KG1 (cell line): ENCODE results near the gene BLZF1.
A peak's percentile ranks its signal among the peaks of the same experiment; 100 is the strongest.
"Not testable (repeated sequence)": the region's sequence is repeated elsewhere in the genome, so short reads cannot be mapped to it uniquely, and the experiment has no call there.

Source experiments
- DNase-seq: peaks from one replicate; lab custom pipeline; 2025; lab: John Stamatoyannopoulos, UW

Gene BLZF1

GRCh38 chr1:169360415-169360814, 7.6 kb upstream of the BLZF1 start:
- no peak for DNase-seq

GRCh38 chr1:169361281-169361680, 6.7 kb upstream of the BLZF1 start:
- DNase-seq: no peak

GRCh38 chr1:169363046-169363730, 4.8 kb upstream of the BLZF1 start:
- no peak for DNase-seq

GRCh38 chr1:169364948-169365347, 3.0 kb upstream of the BLZF1 start:
- DNase-seq: no peak

- no peak for DNase-seq
These were observed 804 bp upstream of the BLZF1 start for GRCh38 chr1:169367096-169367685.

GRCh38 chr1:169368406-169368769, 393 bp downstream of the BLZF1 start:
- DNase-seq: no peak

GRCh38 chr1:169371404-169371803, 3.4 kb downstream of the BLZF1 start:
- peak; percentile 55 for DNase-seq

- DNase-seq: no peak
These were observed 13.2 kb downstream of the BLZF1 start for GRCh38 chr1:169381162-169381561.

GRCh38 chr1:169383449-169383848, 15.5 kb downstream of the BLZF1 start:
- no peak for DNase-seq

GRCh38 chr1:169387399-169387798, 19.4 kb downstream of the BLZF1 start:
- DNase-seq: no peak

GRCh38 chr1:169390303-169390702, 22.3 kb downstream of the BLZF1 start:
- DNase-seq: no peak

GRCh38 chr1:169392406-169392805, 24.4 kb downstream of the BLZF1 start:
- DNase-seq: no peak

GRCh38 chr1:169395955-169396354, 28.0 kb downstream of the BLZF1 start:
- no peak for DNase-seq

- DNase-seq: not testable (repeated sequence)
These were observed 34.6 kb downstream of the BLZF1 start for GRCh38 chr1:169402578-169402977.

GRCh38 chr1:169408340-169408739, 40.3 kb downstream of the BLZF1 start:
- not testable (repeated sequence) for DNase-seq

- DNase-seq: no peak
These were observed 47.0 kb downstream of the BLZF1 start for GRCh38 chr1:169414952-169415351.

GRCh38 chr1:169421309-169421708, 53.3 kb downstream of the BLZF1 start:
- DNase-seq: no peak

- DNase-seq: no peak
These were observed 58.2 kb downstream of the BLZF1 start for GRCh38 chr1:169426174-169426705.

- DNase-seq: peak; percentile 10
These were observed 59.2 kb downstream of the BLZF1 start, which contains the start of gene CCDC181 for GRCh38 chr1:169427081-169427641. TSS of gene CCDC181 (minus strand) at chr1:169427474. CDS start at chr1:169424927, 2,547 bp downstream.
